ENCODE data around the gene TARM1.
"Not testable (repeated sequence)": the region's sequence is repeated elsewhere in the genome, so short reads cannot be mapped to it uniquely, and the experiment has no call there.

The TARM1 gene

DNA sequence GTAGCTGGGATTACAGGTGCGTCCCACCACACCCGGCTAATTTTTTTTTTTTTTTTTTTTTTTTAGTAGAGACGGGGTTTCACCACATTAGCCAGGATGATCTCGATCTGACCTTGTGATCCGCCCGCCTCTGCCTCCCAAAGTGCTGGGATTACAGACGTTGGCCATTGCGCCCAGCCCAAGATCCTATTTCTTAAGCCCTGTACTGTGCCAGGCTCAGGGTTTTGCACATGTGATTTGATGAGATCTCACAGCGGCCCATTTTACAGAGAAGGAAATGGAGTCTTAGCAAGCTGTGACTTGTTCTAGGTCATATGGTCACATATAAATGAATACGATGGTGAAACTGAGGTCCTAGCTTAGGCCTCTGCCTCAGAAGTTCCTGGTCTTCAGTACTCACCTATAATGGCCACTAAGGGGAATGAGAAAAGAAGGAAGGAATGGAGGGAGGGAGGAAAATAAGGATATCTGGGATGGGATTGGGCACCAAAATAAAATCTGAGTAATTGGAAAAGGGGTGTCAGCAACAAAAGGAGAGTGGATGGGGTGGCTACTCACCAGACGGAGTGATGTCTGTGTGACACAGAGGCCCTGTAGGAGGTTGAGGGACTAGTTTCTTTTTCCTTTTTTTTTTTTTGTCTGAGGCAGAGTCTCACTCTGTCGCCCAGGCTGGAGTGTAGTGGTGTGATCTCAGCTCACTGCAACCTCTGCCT is 18.2 kb upstream of the TARM1 start:
- DNase-seq, result no peak

DNA sequence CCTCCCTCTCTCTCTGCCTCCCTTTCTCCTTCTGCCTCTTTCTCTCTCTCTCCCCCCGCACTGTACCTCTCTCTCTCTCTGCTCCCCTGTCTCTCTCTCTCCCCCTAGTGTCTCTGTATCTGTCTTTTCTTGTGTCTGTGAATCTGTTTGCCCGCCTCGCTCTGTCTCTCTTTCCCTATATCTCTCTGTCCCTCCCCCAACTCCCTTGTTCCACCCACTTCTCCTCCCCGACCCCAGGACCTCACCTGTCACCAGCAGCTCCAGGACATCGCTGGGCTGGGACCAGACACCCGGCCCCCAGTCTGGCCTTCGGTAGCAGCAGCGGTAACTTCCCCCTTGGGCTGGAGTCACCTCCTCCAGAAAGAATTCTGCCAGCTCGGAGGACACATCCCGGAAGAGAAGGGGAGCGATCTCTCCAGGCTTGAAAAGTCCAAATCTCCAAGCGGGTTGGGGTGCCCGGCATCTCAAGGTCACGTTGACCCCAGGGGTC is 15.5 kb upstream of the TARM1 start:
- no peak for DNase-seq

DNA sequence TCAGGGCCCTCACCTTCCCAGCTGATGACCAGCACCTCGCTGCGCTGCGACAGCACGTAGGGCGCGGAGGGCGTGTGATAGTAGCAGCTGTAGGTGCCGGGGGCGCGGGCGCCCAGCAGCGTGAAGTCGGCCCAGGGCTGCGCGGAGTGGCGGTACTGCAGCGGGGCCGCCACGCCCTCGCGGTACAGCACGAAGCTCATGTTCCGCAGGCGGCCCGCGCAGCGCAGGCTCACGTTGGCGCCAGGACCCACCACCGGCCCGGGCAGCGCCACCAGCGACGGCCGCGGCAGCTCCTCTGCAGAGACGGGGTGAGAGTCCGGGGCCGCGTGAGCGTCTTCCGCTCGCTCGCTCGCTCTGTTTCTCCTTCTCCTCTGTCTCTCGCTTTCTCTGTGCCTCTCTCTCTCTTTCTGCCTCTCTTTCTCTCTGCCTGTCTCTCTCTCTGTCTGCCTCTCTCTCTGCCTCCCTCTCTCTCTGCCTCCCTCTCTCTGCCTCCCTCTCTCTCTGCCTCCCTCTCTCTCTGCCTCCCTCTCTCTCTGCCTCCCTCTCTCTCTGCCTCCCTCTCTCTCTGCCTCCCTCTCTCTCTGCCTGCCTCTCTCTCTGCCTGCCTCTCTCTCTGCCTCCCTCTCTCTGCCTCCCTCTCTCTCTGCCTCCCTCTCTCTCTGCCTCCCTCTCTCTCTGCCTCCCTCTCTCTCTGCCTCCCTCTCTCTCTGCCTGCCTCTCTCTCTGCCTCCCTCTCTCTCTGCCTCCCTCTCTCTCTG is 14.9 kb upstream of the TARM1 start:
- peak; percentile 25 for DNase-seq

DNA sequence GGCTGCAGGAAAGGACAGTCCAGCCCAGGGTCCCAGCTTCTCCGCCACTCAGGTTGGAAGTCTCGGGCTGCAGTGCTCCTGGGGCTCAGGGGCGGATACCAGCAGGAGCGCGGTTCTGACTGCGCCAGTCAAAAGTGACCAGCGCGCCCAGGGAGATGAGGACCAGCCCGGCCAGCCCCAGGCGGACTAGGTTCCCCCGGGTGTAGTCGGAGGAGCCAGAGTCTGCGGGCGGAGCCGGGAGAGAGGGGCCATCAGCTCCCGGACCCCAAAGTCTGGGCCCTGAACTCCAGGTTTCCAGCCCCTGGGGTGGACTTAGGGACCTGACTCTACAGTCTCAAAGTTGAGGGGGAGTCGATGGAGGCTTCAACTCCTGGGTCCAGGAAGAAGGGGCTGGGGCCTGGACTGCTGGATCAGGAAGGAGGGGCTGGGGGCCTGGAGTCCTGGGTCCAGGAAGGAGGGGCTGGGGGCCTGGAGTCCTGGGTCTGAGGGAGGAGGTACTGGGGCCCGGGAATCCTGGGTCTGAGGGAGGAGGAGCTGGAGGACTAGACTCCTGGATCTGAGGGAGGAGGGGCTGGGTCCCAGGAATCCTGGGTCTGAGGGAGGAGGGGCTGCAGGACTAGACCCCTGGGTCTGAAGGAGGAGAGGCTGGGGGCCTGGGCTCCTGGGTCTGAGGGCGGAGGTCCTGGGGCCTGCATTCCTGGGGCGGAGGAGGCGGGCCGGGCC is 14.1 kb upstream of the TARM1 start:
- no peak for DNase-seq

DNA sequence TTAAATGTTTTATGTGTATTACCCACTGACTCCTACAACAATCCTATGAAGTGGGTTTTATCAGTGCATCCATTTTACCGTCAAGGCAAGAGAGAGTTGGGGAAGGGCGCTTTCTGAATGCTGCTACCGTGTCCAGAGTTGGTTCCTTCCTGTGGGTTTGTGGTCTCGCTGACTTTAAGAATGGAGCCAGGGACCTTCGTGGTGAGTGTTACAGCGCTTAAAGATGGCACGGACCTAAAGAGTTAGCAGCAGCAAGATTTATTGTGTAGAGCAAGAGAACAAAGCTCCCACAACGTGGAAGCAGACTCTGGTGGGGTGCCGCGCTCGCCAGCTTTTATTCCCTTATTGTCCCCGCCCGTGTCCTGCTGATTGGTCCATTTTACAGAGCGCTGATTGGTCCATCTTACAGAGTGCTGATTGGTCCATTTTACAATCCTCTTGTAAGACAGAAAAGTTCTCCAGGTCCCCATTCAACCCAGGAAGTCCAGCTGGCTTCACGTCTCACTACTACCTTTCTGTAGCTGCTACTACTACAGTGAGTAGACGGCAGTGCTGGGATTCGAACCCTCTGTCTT is 13.3 kb upstream of the TARM1 start:
- DNase-seq, result no peak

DNA sequence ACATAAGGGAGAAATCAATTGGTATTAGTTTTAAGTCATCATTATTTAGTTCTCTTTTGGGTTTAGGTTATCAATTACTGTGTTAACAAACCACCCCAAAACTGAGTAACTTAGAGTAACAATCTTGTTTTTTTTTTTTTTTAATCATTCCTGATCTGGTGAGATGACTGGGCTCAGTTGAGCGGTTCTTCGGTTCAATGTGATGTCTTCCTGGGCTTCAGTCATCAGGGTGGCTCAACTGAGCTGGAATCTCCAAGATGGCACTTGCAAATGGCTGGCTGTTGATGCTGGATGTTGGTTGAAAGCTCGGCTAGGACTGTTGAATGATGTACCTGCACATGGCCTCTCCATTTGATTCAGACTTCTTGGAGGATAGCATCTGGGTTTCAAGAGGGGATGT is 3.2 kb upstream of the TARM1 start:
- no peak for DNase-seq

DNA sequence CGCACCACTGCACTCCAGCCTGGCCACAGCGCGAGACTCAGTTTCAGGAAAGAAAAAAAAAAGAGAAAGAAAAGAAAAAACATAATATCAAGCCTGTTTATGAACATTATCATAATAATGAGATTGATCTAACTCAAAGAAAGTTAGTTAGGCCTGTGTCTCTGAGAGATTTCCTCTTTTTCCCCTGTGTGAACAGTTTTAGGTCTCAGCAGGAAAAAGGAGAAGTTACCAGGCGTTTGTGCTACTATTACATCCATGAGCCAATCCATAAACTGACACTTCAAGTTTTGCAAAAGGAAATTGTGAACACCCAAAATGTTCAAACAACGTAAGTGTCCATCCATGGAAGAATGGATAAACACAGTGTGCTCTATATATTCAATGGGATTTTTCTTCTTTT is 3.8 kb downstream of the TARM1 start:
- DNase-seq, result no peak

DNA sequence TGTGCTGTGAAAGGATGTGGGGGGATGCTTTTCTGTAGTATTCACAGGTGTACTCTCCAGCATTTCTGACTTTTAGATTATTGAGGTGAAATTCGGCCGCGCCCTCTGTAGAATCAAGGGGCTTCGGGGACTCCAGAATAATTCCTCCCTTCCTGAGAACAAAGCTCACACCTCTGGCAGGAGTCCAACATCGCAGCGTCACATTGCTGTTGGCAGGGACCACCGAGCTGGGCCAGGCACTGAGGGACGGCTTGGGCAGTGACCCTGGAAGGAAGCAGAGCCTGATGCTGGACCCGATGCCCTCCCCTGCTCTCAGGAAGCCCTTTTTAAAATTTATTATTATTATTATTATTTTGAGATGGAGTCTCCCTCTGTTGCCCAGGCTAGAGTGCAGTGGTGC is 6.3 kb downstream of the TARM1 start:
- DNase-seq, result no peak

DNA sequence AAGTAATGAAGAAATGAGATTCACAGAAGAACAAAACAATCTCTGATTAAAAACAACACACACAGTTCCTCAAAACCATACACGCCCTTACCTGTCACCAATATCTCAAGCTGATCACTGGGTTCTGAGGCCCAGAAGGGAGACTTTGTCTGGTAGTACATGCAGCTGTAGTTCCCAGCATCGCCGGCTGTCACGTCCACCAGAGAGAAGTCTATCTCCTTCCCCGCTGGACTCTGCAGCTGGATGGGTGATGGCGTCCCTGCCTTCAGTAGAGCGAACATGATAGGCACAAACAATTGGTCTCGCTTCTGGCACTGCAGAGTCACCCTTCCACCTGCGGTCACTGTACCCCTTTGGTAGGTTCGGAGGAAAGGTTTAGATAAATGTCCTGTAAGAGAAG is 7.3 kb downstream of the TARM1 start:
- DNase-seq, result no peak

DNA sequence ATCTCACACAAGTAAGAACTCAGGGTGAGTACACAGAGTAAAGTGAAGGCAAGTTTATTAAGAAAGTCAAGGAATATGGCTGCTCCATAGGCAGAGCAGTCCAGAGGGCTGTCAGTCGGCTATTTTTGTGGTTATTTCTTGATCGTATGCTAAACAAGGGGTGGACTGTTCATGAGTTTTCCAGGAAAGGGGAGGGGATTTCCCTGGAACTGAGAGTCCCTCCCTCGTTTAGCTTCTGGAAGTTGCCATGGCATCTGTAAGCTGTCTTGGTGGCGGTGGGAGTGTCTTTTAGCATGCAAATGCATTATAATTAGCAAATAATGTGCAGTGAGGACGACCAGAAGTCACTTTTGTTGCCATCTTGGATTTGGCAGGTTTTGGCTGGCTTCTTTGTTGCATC is 11.7 kb downstream of the TARM1 start:
- DNase-seq, result no peak

DNA sequence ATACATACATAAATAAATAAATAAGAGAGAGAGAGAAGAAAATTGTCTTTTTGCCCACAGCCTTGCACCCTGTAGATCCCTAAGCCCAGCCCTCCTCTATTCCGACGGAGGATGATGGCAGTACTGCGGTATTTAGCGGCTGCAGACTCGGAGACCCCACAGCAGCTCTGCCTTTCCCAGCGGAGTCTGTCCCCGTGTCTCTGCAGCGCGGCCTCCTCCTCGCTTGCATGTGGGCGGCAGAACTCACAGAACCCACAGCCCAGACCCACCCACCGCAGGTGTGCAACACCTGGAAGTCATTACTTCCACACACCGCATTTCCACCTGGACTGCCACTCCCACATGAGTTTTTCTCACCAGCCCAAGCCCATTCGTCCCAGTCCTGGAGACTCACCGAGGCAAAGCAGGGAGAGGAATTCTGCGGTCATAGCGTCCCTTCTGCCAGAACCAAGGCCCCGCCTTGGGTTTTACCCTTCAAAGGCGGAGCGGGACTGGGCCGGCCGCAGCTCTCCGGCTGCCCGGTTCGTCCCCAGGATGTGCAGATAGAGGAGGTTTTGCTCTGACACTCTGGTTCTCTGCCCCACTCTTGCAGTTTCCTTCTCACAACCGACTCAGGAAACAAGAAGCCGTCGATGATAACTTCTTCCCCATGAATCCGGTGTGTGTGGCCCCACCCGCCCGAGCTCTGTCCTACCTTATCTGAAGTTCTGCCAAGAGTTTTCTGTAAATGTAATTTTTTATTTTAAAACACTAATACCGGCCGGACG is 17.6 kb downstream of the TARM1 start, which contains the start of gene VSTM1:
VSTM1 (minus strand) TSS at position 548 of the 767 bp plus-strand sequence; CDS start at position 428, 120 bp downstream.
- DNase-seq, result no peak

DNA sequence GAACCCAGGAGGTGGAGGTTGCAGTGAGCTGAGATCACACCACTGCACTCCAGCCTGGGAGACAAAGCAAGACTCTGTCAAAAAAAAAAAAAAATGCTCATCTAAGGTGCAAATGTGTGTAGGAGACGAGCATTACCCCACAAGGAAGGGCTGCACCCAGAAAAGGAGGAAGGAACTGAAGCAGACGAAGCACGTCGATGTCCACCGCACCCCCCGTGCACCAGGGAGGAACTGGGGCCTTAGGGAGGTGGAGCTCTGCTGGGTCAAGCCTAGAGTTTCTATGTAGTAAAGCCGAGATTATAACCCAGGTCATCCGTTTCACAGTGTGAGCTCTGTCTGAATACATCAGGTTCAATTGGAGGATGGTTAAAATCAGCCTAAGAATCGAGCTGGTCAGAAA is 18.5 kb downstream of the TARM1 start:
- no peak for DNase-seq

DNA sequence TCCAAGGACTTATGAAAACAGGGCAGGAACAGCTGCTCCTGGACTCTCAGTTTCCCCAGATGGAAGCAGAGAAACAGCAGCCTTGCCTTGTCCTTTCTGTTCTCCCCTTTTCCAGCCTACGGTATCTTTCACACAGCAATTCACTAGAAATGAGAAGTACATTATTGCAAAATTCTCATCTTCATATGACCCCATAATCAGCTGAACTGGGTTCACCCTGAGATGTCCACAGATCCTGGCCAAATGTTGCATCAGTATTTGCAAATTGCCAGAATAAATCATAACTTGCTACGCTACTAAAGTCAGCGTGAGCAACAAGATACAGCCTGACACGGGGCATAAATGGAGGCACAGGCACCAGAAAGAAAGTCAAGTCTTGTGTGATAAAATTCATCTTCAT is 33.5 kb downstream of the TARM1 start:
- no peak for DNase-seq

DNA sequence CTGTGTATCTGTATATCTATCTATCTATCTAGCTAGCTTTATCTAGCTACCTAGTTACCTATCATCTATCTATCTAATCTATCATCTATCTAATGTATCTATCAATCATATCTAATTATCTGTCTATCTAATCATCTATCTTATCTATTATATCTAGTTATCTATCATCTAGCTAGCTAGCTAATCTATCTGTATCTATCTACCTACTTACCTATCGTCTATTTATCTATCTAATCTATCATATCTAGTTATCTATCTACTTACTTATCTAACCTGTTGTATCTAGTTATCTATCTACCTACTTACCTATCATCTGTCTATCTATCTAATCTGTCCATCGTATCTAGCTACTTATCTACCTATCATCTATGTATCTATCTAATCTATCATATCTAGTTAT is 35.4 kb downstream of the TARM1 start:
- no peak for DNase-seq

DNA sequence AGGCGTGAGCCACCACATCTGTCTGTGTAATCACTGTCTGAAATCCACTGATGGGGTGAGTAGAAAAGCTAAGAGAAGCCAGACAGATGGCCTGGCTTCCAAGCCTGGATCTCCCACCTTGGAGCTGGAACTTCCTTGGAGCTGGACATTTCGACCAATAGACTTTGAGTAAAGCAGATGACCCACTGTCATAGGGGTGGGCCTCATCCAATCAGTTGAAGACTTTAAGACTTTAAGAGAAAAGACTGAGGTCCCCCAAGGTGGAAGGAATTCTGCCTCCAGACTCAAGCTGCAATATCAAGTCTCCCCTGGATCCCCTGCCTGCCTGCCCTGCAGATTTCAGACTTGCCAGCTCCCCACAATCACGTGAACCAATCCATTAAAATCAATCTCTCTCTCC is 38.2 kb downstream of the TARM1 start:
- no peak for DNase-seq

DNA sequence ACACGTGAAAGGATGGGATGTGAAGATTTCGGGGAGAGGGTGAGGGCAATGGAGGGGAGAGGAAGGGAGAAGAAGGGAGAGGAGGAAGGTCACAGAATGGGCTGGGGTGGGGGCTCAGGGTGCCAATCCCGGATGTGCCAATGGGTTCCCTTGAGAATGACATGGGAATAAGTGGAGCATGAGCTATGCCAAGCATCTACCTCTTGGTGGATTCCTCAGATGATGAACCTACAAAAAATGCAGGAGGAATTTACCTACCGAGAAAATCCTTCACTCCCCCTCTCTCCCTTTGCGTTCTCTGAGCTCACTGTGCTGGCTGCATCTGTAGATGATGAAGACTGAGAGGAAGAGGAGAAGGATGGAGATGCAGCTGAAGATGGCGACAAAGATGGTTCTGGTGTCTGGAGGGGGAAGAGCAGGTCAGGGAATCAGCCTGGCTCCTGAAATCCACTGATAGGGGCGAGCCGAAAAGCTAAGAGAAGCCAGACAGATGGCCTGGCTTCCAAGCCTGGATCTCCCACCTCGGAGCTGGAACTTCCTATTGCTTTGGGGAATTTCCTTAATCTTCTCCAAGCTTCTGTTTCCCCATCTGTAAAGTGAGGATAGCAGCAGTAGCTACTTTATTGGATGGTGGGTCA is 39.1 kb downstream of the TARM1 start:
- DNase-seq, result no peak

DNA sequence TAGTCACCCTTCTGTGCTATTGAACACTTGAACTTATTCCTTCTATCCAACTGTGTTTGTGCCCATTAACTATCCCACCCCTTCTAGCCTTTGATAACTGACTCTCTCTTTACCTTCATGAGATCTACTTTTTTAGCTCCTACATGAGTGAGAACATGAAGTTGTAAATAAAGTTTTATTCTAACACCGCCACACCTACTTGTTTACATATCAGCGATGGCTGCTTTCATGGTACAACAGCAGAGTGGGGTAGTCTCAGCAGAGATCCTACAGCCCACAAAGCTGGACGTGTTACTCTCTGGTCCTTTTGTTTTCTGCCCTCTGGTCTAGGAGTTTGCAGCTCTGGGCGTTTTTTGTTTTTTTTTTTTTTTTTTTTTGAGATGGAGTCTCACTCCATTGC is 41.2 kb downstream of the TARM1 start:
- DNase-seq, result no peak

DNA sequence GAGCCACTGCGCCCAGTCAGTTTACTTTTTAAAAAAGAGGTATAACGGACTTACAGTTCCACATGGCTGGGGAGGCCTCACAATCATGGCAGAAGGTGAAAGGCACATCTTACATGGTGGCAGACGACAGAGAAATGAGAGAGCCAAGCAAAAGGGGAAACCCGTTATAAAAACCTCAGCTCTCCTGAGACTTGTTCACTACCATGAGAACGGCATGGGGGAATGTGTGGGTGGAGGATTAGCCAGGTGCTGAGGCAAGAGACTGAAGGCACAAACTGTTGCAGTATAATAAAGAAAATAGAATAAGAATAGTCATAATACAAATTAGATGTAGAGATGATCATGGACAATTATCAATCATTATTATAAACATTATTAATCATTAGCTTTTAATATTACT is 44.6 kb downstream of the TARM1 start:
- DNase-seq, result not testable (repeated sequence)

DNA sequence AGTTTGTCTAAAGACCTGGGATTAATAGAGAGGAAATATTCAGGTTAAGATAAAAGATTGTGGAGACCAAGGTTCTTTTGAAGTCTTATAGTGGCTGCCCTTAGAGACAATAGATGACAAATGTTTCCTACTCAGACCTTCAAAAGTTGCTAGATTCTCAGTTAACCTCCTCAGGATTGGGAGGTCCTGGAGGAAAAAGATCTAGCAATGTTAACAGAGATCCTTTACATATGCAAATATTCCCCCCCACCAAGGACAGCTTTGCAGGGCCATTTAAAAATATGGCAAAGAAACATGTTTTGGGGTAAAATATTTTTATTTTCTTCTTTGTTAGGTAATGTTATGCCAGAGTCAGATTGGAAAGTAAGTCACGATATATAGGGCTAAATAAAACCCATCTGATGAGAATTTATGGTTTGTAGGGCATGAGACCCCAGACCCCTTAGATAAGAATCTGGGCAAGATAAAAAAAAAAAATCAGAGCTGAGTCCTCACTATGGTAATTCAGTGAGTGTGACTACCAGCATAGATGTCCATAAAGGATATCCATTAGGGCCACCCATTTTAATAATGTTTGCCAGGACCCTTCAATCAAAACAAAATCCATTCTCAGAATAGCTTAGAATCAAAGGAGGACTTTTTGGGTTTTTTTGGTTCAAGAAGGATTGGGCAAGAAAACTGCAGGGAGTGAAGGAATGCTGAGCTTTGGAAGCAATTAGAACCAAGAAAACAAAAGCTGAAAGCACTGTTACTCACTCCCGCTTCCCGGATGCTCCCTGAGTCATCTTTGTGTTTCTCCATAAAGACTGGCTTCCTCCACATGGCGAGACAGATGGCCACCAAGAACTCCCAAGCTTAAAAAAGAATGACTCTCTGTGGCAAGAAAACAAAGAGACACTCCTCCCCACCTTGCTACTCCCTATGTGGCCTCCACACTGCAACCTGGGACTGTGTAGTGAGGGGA is 45.7 kb downstream of the TARM1 start:
- no peak for DNase-seq

DNA sequence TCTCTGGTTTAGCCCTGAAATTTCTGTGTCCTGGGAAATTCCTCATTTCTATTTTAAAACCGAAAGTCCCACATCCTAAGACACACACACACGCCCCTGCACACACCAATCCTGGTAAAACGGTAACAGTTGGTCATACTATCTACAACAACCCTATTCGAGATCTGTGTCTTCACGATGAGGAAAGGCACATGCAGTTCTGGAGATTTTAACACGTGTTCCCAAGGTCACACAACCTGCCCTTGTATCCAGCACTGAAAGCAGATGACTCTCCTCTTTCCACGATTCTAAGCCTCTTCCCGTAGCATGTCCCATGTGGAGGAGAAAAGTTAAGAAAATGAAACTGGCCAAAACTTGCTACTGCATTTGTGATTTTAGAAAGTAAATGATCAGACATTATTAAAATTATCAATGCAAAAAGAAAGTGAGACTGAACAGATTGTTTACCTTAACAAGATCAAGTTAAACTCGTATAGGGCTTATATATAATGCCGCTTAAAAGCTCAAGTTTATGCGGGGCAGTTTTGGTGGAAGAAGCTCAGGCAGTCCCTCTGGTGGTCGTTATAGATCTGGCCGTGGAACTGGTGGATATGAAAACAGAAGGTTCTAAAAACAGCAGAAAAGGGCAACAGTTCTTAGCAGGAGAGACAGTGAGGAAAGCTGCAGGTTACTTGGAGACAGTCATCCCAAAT is 50.1 kb downstream of the TARM1 start:
- DNase-seq, result no peak
